HG03432 (cell line): ENCODE data around the gene TRAPPC11.
"Not testable (repeated sequence)": the region's sequence is repeated elsewhere in the genome, so short reads cannot be mapped to it uniquely, and the experiment has no call there.

Experiments used
- ATAC-seq: cut with Tn5 transposase; IDR thresholded peaks from one replicate; pipeline ENCODE4 v1.9.1; 2021; ENCODE audit warnings: mild to moderate bottlenecking, moderate library complexity; ENCODE audit not compliant: unreplicated experiment

TRAPPC11 gene

GRCh38 chr4:183659029-183659871 lies at the start of gene TRAPPC11, which contains the start of gene RWDD4:
Gene TRAPPC11 (plus strand): TSS chr4:183659293. CDS start chr4:183663868, 4,575 bp downstream.
Gene RWDD4 (minus strand): TSS chr4:183659185. CDS start chr4:183658952, 233 bp downstream.
- peak; percentile 99 for ATAC-seq

DNA sequence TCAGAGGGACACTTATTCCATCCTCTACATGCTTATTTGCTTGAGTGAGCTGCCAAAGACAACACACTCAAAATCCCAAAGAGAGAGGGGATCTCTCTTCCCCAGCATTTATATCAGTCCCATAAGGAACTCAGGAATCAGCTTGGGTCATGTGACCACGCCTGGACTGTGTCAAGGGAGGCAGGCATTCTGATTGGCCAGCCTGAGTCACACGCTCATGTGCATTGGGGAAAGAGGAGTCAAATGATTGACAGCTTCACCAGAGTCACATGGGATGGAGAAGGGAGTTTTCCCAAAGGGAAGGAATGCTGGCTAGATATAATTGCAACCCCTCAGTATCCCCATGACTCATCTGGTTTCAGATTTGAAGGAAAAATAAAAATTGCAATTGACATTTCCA lies 49.1 kb upstream of the TRAPPC11 start:
- no peak for ATAC-seq

GRCh38 chr4:183610613-183611012 lies 48.5 kb upstream of the TRAPPC11 start:
- ATAC-seq = no peak

- no peak for ATAC-seq
Observed at GRCh38 chr4:183611210-183611830, 47.8 kb upstream of the TRAPPC11 start.

GRCh38 chr4:183612329-183613250 lies 46.5 kb upstream of the TRAPPC11 start:
- no peak for ATAC-seq

DNA sequence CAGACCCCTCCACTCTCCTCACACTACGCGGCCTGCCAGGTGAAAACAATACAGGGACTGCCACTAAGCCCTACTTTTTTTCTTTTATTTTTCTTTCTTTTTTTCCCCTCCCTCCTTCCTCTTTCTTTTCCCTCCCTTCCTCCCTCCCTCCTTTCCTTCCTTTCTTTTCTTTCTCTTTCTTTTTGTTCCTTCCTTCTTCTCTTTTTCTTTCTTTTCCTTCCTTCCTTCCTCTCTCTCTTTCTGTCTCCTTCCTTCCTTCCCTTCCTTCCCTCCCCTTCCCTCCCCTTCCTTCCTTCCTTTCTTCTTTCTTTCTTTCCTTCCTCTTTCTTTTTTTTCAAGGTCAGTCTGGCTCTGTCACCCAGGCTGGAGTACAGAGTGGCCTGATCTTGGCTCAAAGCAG lies 42.0 kb upstream of the TRAPPC11 start:
- ATAC-seq = no peak

DNA sequence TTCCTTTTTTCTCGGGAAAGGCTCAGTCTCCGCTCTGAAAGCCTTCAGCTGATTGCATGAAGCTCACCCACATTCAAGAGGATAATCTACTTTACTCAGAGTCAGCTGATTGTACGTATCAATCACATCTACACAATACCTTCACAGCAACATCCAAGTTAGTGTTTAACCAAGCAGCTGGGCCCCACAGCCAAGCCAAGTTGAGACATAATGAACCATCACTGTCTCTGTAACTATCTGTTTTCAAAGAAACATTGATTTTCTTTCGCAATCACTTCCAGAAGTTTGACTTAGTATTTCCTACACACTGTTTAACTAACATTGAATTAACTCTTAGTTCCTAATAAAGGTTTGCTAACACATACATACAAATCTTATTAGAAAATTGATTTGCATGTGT lies 40.4 kb upstream of the TRAPPC11 start:
- no peak for ATAC-seq

DNA sequence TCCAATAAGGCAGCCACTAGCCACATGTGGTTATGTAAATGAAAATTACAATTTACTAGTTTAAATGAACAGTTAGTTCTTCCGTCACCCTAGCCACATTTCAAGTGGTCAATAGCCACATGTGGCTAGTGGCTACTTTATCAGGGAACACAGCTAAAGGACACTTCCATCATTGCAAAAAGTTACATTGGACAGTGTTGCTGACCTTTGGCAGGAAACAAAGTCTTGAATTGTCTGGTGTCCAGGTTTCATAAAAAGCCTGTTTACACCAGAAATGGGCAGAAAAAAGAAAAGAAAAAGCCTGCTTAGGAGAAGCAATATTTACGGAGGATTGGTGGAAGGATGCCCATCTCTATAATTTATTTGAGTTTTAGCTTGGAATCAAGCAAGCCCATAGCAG lies 38.7 kb upstream of the TRAPPC11 start:
- no peak for ATAC-seq

DNA sequence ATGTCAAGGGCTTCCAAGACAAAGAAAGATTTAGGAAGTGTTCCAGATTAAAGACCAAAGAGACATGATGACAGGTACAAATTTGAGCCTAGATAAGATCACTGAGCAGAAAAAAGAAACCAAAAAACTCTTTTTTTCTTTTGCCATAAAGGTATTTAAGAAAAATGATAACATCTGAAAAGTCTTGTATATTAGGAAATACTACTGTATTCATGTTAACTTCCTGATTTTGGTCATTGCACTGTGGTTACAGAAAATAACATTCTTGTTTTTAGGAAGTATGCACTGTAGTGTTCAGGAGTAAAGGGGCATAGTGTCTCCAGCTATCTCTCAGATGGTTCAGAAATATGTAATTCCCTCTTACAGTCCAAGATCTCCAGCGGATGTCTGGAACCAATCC lies 37.2 kb upstream of the TRAPPC11 start:
- ATAC-seq = no peak

- no peak for ATAC-seq
Observed at GRCh38 chr4:183624548-183624947, 34.5 kb upstream of the TRAPPC11 start.

GRCh38 chr4:183626168-183626567 lies 32.9 kb upstream of the TRAPPC11 start:
- ATAC-seq = no peak

DNA sequence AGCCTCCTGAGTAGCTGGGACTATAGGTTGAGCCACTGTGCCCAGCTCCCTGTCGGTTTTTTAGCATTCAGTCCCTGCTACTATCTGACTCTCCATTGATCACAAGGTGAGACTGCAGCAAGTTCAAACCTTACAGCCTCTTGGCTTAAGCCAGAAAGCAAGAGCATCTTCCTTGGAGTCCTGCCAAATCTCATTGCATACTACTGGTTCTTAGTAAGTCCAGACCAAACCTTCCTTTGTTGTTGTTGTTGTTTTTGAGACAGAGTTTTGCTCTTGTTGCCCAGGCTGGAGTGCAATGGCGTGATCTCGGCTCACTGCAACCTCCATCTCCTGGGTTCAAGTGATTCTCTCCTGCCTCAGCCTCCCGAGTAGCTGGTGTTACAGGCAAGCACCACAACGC lies 31.8 kb upstream of the TRAPPC11 start:
- not testable (repeated sequence) for ATAC-seq

DNA sequence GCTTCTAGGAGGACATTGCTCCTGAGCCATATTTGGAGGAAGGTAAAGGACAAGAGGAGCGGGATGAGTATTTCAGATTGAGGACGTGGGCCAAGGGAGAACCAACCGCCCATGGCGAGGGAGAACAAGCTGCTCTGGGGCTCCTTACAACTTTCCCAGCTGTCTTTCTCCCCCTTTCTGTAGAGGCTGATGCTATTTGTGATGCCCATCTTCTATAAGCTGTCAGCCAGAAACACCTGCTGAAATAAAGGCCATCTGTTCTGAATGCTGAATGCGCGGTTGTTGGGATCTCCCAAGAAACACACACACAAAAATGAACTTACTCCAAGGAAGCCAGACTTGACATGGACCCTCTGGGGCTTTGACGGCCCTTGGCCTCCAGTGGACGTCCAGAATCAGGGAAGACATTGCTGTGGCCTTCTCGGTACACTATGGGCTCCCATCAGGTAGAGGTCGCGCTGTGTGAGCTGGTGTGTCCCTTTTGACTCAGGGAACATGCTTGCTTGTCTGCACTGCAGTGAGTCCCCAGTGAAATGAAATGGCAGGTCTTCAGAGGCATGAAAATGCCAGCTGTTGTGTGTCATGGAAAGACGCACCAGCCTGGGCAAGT lies 31.0 kb upstream of the TRAPPC11 start:
- no peak for ATAC-seq

- no peak for ATAC-seq
Observed at GRCh38 chr4:183631577-183632198, 27.4 kb upstream of the TRAPPC11 start.

- no peak for ATAC-seq
Observed at GRCh38 chr4:183632689-183633088, 26.4 kb upstream of the TRAPPC11 start.

DNA sequence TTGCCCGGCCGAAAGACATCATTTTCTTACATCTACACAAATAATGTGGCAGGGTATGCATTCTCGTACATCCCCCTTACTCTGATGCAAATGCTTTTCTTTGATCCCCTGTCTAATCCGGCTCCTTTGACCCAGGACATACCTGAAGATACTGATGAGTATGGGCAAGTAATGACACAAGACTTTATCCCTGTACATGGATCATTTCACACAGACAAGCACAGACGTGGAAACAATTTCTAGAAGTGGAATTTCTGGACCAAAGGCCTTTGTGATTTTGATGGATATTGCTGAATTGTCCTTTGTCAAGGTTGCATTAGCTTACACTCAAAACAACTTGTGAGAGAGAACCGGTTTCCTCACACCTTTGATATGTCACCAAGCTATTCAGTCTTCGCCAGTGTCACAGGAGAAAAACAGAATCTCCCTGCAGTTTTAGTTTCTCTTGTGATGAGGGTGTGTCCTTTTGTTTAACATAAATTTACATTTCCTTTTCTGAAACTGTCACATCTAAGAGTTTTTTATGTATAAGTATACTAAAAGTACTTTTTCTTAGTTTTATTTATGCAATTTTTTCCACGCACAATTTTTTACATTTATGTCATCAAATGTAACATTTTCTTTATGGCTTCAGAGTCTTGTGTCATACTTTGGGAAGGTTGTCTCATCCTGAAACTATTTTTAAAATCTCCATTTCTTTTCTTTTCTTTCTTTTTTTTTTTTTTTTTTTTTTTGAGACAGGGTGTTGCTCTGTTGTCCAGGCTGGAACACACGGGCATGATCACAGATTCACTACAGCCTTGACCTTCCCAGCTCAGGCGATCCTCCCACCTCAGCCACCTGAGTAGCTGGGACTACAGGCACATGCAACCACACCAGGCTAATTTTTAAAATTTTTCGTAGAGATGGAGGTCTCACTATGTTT lies 25.4 kb upstream of the TRAPPC11 start:
- no peak for ATAC-seq

DNA sequence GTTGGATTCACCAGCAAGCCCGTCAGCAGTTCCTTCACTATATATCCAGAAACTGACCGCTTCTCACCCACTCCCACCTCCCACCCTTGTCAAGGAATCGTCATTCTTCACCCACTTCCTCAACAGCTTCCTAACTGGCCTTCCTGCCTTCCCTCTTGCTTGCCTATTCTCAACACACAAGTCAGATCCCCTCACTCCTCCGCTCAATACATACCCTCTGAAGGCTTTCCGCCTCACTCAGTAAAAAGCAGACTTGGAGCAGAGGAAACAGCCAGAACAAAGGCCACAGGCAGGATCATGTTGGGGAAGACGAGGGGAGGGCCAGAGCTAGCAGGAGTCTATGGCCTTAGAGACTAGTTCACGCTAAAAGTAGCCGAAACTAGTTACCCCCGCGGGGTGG lies 23.8 kb upstream of the TRAPPC11 start:
- no peak for ATAC-seq

- ATAC-seq = no peak
Observed at GRCh38 chr4:183635741-183636140, 23.4 kb upstream of the TRAPPC11 start.

GRCh38 chr4:183636503-183636902 lies 22.6 kb upstream of the TRAPPC11 start:
- no peak for ATAC-seq
